Measurements from ENCODE around the gene ERFE. TPM values are rescaled to one million over a fixed set of nuclear protein-coding genes. Genes with fewer than 3 reads are reported as not detected.
A peak's percentile ranks its signal among the peaks of the same experiment; 100 is the strongest.

Gene ERFE
- total RNA-seq, 1 experiment from 2014 or later: 11.2 TPM

GRCh38 chr2:238130696-238131628 is 27.8 kb upstream of the ERFE start:
- DNase-seq: no peak
- Histone ChIP-seq H3K36me3 (replicated peaks; ENCODE audit: control insufficient read depth, insufficient read depth, low read length) (no peaks in the 10 kb centered on the region), H3K4me3 (ENCODE audit: insufficient read depth, low read depth, low read length) (no peak overlapping the region), H3K27me3 (ENCODE audit: control insufficient read depth, insufficient read depth, low read length) (no peaks in the 10 kb centered on the region)

GRCh38 chr2:238131761-238132462 is 26.9 kb upstream of the ERFE start:
- no peak overlapping the region for H3K4me3 ChIP-seq (ENCODE audit: insufficient read depth, low read depth, low read length)
- no peaks in the 10 kb centered on the region for H3K27me3 ChIP-seq (ENCODE audit: control insufficient read depth, insufficient read depth, low read length)
- no peak for DNase-seq
- no peaks in the 10 kb centered on the region for H3K36me3 ChIP-seq (replicated peaks; ENCODE audit: control insufficient read depth, insufficient read depth, low read length)

- Histone ChIP-seq H3K4me3 (ENCODE audit: insufficient read depth, low read depth, low read length) (no peak overlapping the region), H3K36me3 (replicated peaks; ENCODE audit: control insufficient read depth, insufficient read depth, low read length) (no peaks in the 10 kb centered on the region), H3K27me3 (ENCODE audit: control insufficient read depth, insufficient read depth, low read length) (no peaks in the 10 kb centered on the region)
- DNase-seq: no peak
Measured at GRCh38 chr2:238132463-238133450, 26.0 kb upstream of the ERFE start.

- Histone ChIP-seq H3K36me3 (replicated peaks; ENCODE audit: control insufficient read depth, insufficient read depth, low read length) (no peaks in the 10 kb centered on the region), H3K4me3 (ENCODE audit: insufficient read depth, low read depth, low read length) (no peak overlapping the region), H3K27me3 (ENCODE audit: control insufficient read depth, insufficient read depth, low read length) (no peaks in the 10 kb centered on the region)
- peak; percentile 82 for DNase-seq
Measured at GRCh38 chr2:238133499-238134392, 25.0 kb upstream of the ERFE start.

- H3K36me3 ChIP-seq (replicated peaks; ENCODE audit: control insufficient read depth, insufficient read depth, low read length): no peaks in the 10 kb centered on the region
Measured at GRCh38 chr2:238134393-238134785, 24.4 kb upstream of the ERFE start.

GRCh38 chr2:238135601-238136150 is 23.1 kb upstream of the ERFE start:
- H3K4me3 ChIP-seq (ENCODE audit: insufficient read depth, low read depth, low read length): no peak overlapping the region
- H3K27me3 ChIP-seq (ENCODE audit: control insufficient read depth, insufficient read depth, low read length): no peaks in the 10 kb centered on the region
- H3K36me3 ChIP-seq (replicated peaks; ENCODE audit: control insufficient read depth, insufficient read depth, low read length): no peaks in the 10 kb centered on the region
- DNase-seq: no peak

More at GRCh38 chr2:238134393-238134785, 24.4 kb upstream of the ERFE start:
- H3K4me3 ChIP-seq (ENCODE audit: insufficient read depth, low read depth, low read length): no peak overlapping the region
- H3K27me3 ChIP-seq (ENCODE audit: control insufficient read depth, insufficient read depth, low read length): no peaks in the 10 kb centered on the region
- no peak for DNase-seq

- Histone ChIP-seq H3K36me3 (replicated peaks; ENCODE audit: control insufficient read depth, insufficient read depth, low read length) (no peaks in the 10 kb centered on the region), H3K27me3 (ENCODE audit: control insufficient read depth, insufficient read depth, low read length) (no peaks in the 10 kb centered on the region), H3K4me3 (ENCODE audit: insufficient read depth, low read depth, low read length) (no peak overlapping the region)
- DNase-seq: no peak
Measured at GRCh38 chr2:238136820-238137537, 21.8 kb upstream of the ERFE start.

GRCh38 chr2:238137885-238138284 is 20.9 kb upstream of the ERFE start:
- no peak for DNase-seq

GRCh38 chr2:238138331-238139195 is 20.2 kb upstream of the ERFE start, which contains the start of gene KLHL30:
TSS of gene KLHL30 (plus strand) at chr2:238138668. CDS start at chr2:238140755, 2,087 bp downstream.
- Histone ChIP-seq H3K36me3 (replicated peaks; ENCODE audit: control insufficient read depth, insufficient read depth, low read length) (no peaks in the 10 kb centered on the region), H3K27me3 (ENCODE audit: control insufficient read depth, insufficient read depth, low read length) (no peaks in the 10 kb centered on the region), H3K4me3 (ENCODE audit: insufficient read depth, low read depth, low read length) (no peak within 1 kb of the TSS)
- DNase-seq: no peak

More at GRCh38 chr2:238137885-238138284, 20.9 kb upstream of the ERFE start:
- Histone ChIP-seq H3K36me3 (replicated peaks; ENCODE audit: control insufficient read depth, insufficient read depth, low read length) (no peaks in the 10 kb centered on the region), H3K4me3 (ENCODE audit: insufficient read depth, low read depth, low read length) (no peak overlapping the region), H3K27me3 (ENCODE audit: control insufficient read depth, insufficient read depth, low read length) (no peaks in the 10 kb centered on the region)

- no peak overlapping the region for H3K4me3 ChIP-seq (ENCODE audit: insufficient read depth, low read depth, low read length)
- DNase-seq: peak; percentile 94
- no peaks in the 10 kb centered on the region for H3K27me3 ChIP-seq (ENCODE audit: control insufficient read depth, insufficient read depth, low read length)
- H3K36me3 ChIP-seq (replicated peaks; ENCODE audit: control insufficient read depth, insufficient read depth, low read length): no peaks in the 10 kb centered on the region
Measured at GRCh38 chr2:238139196-238140039, 19.4 kb upstream of the ERFE start.

GRCh38 chr2:238140040-238140439 is 18.7 kb upstream of the ERFE start:
- H3K4me3 ChIP-seq (ENCODE audit: insufficient read depth, low read depth, low read length): no peak overlapping the region
- H3K36me3 ChIP-seq (replicated peaks; ENCODE audit: control insufficient read depth, insufficient read depth, low read length): no peaks in the 10 kb centered on the region

More at GRCh38 chr2:238140040-238140439, 18.7 kb upstream of the ERFE start:
- H3K27me3 ChIP-seq (ENCODE audit: control insufficient read depth, insufficient read depth, low read length): no peaks in the 10 kb centered on the region
- DNase-seq: no peak

Measured in H7 (cell line).